HG02852 (cell line): ENCODE measurements around the gene SELL.
"Not testable (repeated sequence)": the region's sequence is repeated elsewhere in the genome, so short reads cannot be mapped to it uniquely, and the experiment has no call there.

Source experiments
- ATAC-seq: cut with Tn5 transposase; IDR thresholded peaks from one replicate; pipeline ENCODE4 v1.9.1; 2021; ENCODE audit warnings: mild to moderate bottlenecking, moderate library complexity; ENCODE audit not compliant: unreplicated experiment

Gene SELL

DNA sequence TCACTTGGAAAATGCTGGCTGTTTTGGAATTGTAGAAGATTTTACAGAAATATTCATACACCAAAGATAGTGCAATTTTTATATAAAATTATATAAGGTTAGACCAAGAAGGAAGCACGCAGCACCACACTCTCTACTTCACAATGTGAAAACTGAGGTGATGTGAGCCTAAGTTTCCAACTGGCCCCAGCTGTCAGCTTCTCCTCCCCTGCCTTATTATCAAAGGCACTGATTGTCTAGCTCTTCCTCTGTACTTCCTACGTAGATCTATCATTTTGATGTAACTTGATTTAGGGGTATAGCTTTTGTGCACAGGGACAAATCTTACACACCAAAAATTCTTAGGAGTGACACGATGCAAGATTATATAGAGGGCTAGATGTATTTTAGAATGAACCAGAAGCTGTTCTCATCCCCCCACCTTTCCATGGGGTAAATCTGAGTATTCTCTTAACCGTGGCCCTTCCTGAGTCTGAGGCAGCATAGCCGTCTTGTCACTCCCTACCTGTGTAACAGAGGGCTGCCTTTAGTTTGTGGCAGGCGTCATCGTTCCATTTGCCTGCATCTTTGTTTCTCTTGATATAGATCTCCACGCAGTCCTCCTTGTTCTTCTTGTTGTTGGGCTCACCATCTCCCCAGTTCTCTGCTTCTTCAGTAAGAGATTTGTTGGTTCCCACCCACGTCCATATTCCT lies 3.4 kb downstream of the SELL start:
- ATAC-seq: no peak

GRCh38 chr1:169704797-169705196 lies 6.6 kb downstream of the SELL start:
- no peak for ATAC-seq

- no peak for ATAC-seq
Measured at GRCh38 chr1:169701261-169702005, 10.0 kb downstream of the SELL start.

DNA sequence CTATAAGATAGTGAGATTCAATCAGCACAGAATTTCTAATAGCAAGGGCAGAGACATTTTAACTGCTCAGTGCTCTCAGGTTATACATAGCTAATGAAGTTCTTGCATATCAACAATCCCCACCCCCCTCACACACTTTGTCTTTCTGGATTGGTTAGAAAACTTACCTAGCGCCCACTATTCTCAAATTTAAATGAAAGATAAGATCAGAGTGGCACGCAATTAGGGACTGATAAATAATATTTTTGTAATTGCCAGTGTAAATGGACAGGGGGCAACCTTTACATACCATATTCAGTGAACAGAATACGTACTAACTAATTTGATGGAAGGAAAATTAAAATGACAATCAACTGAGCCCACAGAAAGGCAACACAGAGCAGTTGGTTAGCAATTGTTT lies 11.7 kb downstream of the SELL start:
- ATAC-seq: no peak

DNA sequence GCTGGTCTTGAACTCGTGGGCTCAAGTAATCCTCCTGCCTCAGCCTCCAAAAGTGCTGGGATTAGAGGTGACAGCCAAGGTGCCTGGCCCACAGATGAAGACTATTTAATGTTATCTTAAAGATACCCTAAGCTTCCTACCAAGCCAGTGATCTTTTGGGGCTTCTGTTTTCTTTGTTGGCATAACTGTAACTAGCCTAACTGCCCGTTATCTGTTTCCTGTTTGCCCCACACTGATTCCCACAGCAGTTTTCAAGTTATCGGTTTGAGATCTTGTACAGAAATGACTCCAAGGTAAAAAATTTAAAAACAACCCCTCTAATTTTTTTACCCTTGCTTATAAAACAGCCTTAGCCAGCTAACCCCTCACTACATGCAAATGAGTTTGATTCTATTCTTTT lies 12.4 kb downstream of the SELL start:
- no peak for ATAC-seq

- ATAC-seq: no peak
Measured at GRCh38 chr1:169697755-169698154, 13.7 kb downstream of the SELL start.

DNA sequence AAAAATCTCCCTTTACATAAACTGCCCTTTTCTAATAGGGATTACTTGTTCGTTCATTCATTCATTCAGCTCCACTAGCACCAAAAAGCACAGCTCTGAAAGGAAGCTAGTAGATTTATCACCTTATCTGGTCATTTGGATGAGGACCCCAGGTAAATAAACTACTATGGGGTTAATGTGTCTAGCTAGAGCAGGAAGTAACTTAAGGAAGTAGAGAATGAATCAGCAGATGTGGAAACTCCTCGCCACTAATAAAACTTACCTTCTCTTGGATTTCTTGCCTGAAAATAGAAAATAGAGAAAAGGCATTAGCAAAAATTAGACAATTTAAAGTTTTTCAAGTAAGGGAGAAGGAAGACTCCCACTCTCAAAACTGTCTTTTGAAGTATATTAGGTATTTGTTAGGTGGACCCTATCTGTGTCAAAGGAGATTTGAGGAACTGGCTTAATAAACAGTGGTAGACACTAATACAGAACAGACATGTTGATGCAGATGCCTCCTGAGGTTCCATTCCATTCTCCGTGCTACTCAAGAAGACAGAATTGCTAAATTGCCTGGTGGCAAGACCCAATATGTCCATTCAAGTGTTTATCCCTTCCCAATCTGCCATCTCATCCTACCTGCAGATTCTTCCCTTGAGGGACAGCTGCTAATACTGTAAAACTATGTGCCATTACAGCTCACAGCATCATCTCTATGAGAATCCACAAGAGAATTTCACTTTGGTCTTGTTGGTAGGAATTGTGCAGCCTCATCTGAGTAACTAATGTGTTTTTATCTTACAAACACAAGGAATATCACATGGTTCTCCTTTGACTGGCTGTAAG lies 14.9 kb downstream of the SELL start:
- no peak for ATAC-seq

- ATAC-seq: no peak
Measured at GRCh38 chr1:169694304-169695075, 16.9 kb downstream of the SELL start.

GRCh38 chr1:169692756-169693460 lies 18.5 kb downstream of the SELL start:
- ATAC-seq: peak; percentile 35

- ATAC-seq: no peak
Measured at GRCh38 chr1:169690489-169690888, 20.9 kb downstream of the SELL start.

GRCh38 chr1:169689395-169689794 lies 22.0 kb downstream of the SELL start:
- no peak for ATAC-seq

GRCh38 chr1:169688377-169688776 lies 23.0 kb downstream of the SELL start:
- not testable (repeated sequence) for ATAC-seq

GRCh38 chr1:169683661-169684060 lies 27.8 kb downstream of the SELL start:
- no peak for ATAC-seq

DNA sequence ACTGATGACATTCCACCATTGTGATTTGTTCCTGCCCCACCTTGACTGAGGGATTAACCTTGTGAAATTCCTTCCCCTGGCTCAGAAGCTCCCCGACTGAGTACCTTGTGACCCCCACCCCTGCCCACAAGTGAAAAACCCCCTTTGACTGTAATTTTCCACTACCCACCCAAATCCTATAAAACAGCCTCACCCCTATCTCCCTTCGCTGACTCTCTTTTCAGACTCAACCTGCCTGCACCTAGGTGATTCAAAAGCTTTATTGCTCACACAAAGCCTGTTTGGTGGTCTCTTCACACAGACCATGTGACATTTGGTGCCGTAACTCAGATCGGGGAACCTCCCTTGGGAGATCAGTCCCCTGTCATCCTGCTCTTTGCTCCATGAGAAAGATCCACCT lies 28.3 kb downstream of the SELL start:
- ATAC-seq: not testable (repeated sequence)

- ATAC-seq: no peak
Measured at GRCh38 chr1:169682071-169682470, 29.3 kb downstream of the SELL start.

- peak; percentile 29 for ATAC-seq
Measured at GRCh38 chr1:169681140-169681539, 30.3 kb downstream of the SELL start.

GRCh38 chr1:169680377-169681019 lies 30.9 kb downstream of the SELL start:
- peak; percentile 64 for ATAC-seq

- ATAC-seq: no peak
Measured at GRCh38 chr1:169679692-169680091, 31.7 kb downstream of the SELL start.

DNA sequence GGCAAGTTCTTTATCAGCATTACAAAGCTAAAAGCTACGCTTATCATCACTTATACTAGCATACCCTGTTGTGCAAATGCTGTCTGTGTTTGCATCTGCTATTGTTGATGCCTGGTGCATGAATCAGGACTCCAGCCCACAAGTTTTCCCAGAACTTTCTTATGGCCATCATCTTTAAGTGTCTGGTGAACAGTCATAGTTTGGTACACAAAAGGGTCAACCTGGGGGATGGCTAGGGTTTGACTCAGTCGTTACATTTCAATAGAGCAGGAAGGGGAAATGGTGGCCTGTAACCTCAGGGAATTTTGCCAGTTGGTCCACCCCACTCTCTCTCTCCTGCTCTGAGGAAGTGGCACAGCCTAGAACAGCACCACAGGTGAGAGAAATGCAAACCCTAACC lies 35.4 kb downstream of the SELL start:
- ATAC-seq: no peak

- ATAC-seq: no peak
Measured at GRCh38 chr1:169670836-169671235, 40.6 kb downstream of the SELL start.
